K562 (cell line): ENCODE data around the gene NXF1. TPM values are rescaled to one million over a fixed set of nuclear protein-coding genes. Genes with fewer than 3 reads are reported as not detected.

Source experiments
- BHLHE40 ChIP-seq: IDR thresholded peaks from 2 replicates; pipeline ENCODE4 v1.6.1; 2011; ENCODE audit warnings: low read length, improper control_type of control experiment
- CBFA2T3 ChIP-seq: fragments of 450-650 bp; IDR thresholded peaks from 2 replicates; pipeline ENCODE4 v1.6.1; 2017
- CSDE1 ChIP-seq, 2 experiments: fragments of 450-650 bp; IDR thresholded peaks; 2 replicates each; pipeline ENCODE4 v1.6.1; 2016; ENCODE audit warnings: mild to moderate bottlenecking in 1 of 2
- DACH1 ChIP-seq: fragments of 450-650 bp; IDR thresholded peaks from 2 replicates; pipeline ENCODE4 v1.6.1; 2018; ENCODE audit not compliant: partially characterized antibody
- E2F8 ChIP-seq: fragments of 450-650 bp; IDR thresholded peaks from 2 replicates; pipeline ENCODE4 v1.7.1; 2018; ENCODE audit warnings: mild to moderate bottlenecking, low read depth; ENCODE audit not compliant: partially characterized antibody
- ELK3 ChIP-seq: fragments of 450-650 bp; formaldehyde crosslinking; IDR thresholded peaks from 2 replicates; pipeline ENCODE4 v1.4.0; 2020; ENCODE audit warnings: mild to moderate bottlenecking
- ESRRA ChIP-seq: fragments of 450-650 bp; IDR thresholded peaks from 2 replicates; pipeline ENCODE4 v1.6.1; 2014; ENCODE audit warnings: low read depth, mild to moderate bottlenecking, moderate library complexity, borderline replicate concordance
- ETV6 ChIP-seq, 3 experiments: fragments of 150-350 bp in 1 of 3; sonication (generic) in 1 of 3; formaldehyde crosslinking in 1 of 3; IDR thresholded peaks; 2 replicates each; pipeline versions ENCODE4 v1.6.1 to v1.8.0; 2014 to 2022; ENCODE audit warnings: borderline replicate concordance in 2 of 3, low read depth in 2 of 3, antibody characterized with exemption in 1 of 3, low read length in 1 of 3, mild to moderate bottlenecking in 1 of 3, missing genetic modification reagents in 1 of 3
- FOS ChIP-seq: IDR thresholded peaks from 3 replicates; pipeline ENCODE4 v1.6.1; 2011; ENCODE audit not compliant: insufficient read length; ENCODE audit errors: extremely low read depth
- GTF2F1 ChIP-seq: IDR thresholded peaks from 2 replicates; pipeline ENCODE4 v1.6.1; 2011; ENCODE audit warnings: low read depth, low read length, improper control_type of control experiment
- HDGF ChIP-seq: fragments of 450-650 bp; IDR thresholded peaks from 2 replicates; pipeline ENCODE4 v1.6.1; 2016
- ILF3 ChIP-seq: fragments of 450-650 bp; IDR thresholded peaks from 2 replicates; pipeline ENCODE4 v1.6.1; 2018; ENCODE audit warnings: antibody characterized with exemption, mild to moderate bottlenecking, moderate library complexity, borderline replicate concordance
- KAT2B ChIP-seq: IDR thresholded peaks from one replicate; pipeline ENCODE4 v1.6.1; 2012; ENCODE audit warnings: low read depth, mild to moderate bottlenecking, control low read depth, inconsistent platforms, low read length, moderate library complexity
- KLF1 ChIP-seq: fragments of 450-650 bp; IDR thresholded peaks from 2 replicates; pipeline ENCODE4 v1.6.1; 2016; ENCODE audit warnings: missing genetic modification characterization, missing compliant biosample characterization
- MECOM ChIP-seq: fragments of 250-450 bp; sonication (Bioruptor Pico); IDR thresholded peaks from 2 replicates; pipeline ENCODE4 v1.8.0; 2022; ENCODE audit warnings: inconsistent platforms
- NFE2L1 ChIP-seq: fragments of 450-650 bp; IDR thresholded peaks from 2 replicates; pipeline ENCODE4 v1.6.1; 2016; ENCODE audit warnings: missing genetic modification characterization, low read depth, mild to moderate bottlenecking, missing compliant biosample characterization, moderate library complexity, borderline replicate concordance
- NFIC ChIP-seq: fragments of 450-650 bp; IDR thresholded peaks from 2 replicates; pipeline ENCODE4 v1.6.1; 2017; ENCODE audit warnings: mild to moderate bottlenecking, inconsistent platforms
- SRSF1 ChIP-seq: fragments of 200-400 bp; formaldehyde crosslinking; IDR thresholded peaks from 2 replicates; pipeline ENCODE4 v1.6.1; 2017; ENCODE audit warnings: mild to moderate bottlenecking, low read depth, low read length, moderate library complexity
- ZBTB17 ChIP-seq: fragments of 450-650 bp; formaldehyde crosslinking; IDR thresholded peaks from 2 replicates; pipeline ENCODE4 v1.4.0; 2020; ENCODE audit warnings: mild to moderate bottlenecking
- ZBTB8A ChIP-seq: fragments of 450-650 bp; IDR thresholded peaks from 2 replicates; pipeline ENCODE4 v1.6.1; 2018; ENCODE audit warnings: mild to moderate bottlenecking, moderate library complexity; ENCODE audit not compliant: partially characterized antibody
- ZC3H11A ChIP-seq: IDR thresholded peaks from 2 replicates; pipeline ENCODE4 v1.6.1; 2012; ENCODE audit warnings: low read depth, low read length, improper control_type of control experiment
- ZFP36 ChIP-seq: fragments of 150-350 bp; IDR thresholded peaks from 2 replicates; pipeline ENCODE4 v1.6.1; 2018; ENCODE audit warnings: low read length, low read depth; ENCODE audit not compliant: partially characterized antibody
- ZNF134 ChIP-seq: fragments of 250-450 bp; sonication (Bioruptor Pico); conservative IDR thresholded peaks from 2 replicates; pipeline ENCODE4 v1.4.0; 2020
- ZNF212 ChIP-seq: fragments of 450-650 bp; formaldehyde crosslinking; IDR thresholded peaks from 2 replicates; pipeline ENCODE4 v1.4.0; 2020; ENCODE audit warnings: mild to moderate bottlenecking
- ZNF384 ChIP-seq: IDR thresholded peaks from 2 replicates; pipeline ENCODE4 v1.6.1; 2012; ENCODE audit warnings: low read depth, low read length, improper control_type of control experiment
- ZNF512 ChIP-seq: IDR thresholded peaks from 2 replicates; pipeline ENCODE4 v1.6.1; 2016; ENCODE audit warnings: missing genetic modification characterization, missing compliant biosample characterization
- polyA plus RNA-seq, 8 experiments: library from polyadenylated mRNA; depleted of rRNA in 4 of 8; stranded (reverse) in 5 of 8; unstranded in 3 of 8; fragments of >200 nt; fragmentation: Nextera tagmentation in 2 of 8; fragmentation: Illumina TruSeq in 1 of 8; extraction: Ambion mirVana in 2 of 8; extraction: Trizol in 1 of 8; gene quantifications; 2 replicates each; pipeline versions ENCODE4 v1.2.1 to v1.2.3, GENCODE V29; 2011 to 2014; ENCODE audit warnings: inconsistent platforms in 1 of 8, missing spikeins in 1 of 8
- total RNA-seq, 7 experiments: library from RNA; depleted of rRNA in 6 of 7; stranded (reverse); fragments of >200 nt in 6 of 7; fragmentation: Illumina TruSeq in 2 of 7; extraction: Trizol in 2 of 7; gene quantifications; 2 replicates each; pipeline versions ENCODE4 v1.2.1 to v1.2.3, GENCODE V29; 2011 to 2021; ENCODE audit warnings: low replicate concordance in 1 of 7

The NXF1 gene
- total and polyA plus RNA-seq, 9 of the 15 experiments (the other 6 are each of a cell fraction or from before 2014, with no cell fraction given) = 18.1 to 98.3 (median 35.8) TPM

GRCh38 chr11:62791501-62792201 lies 13.6 kb downstream of the NXF1 start, which contains the start of gene TMEM223 (continued):
- TF ChIP-seq ZNF512 (tag) (no peak), ZNF384 (no peak), NFE2L1 (tag) (no peak), FOS (no peak), SRSF1 (no peak), NFIC (peak; percentile 46; the same call in 1 of the 2 replicates), CBFA2T3 (no peak), ETV6 (IDR thresholded peaks at IDR 0.05; ENCODE audit: borderline replicate concordance in 1 of 2, low read depth in 2 of 2, low read length in 1 of 2) (no peak), ETV6 (CRISPR knock-in tag; IDR thresholded peaks at IDR 0.05; ENCODE audit: borderline replicate concordance) (no peak), ZBTB8A (no peak), BHLHE40 (no peak; the same call in 1 of the 2 replicates), ZNF212 (CRISPR knock-in tag) (no peak), CSDE1 (IDR thresholded peaks at IDR 0.05) (no peak), ZNF134 (CRISPR knock-in tag) (no peak), GTF2F1 (no peak), ESRRA (no peak; the same call in 1 of the 2 replicates), MECOM (no peak), E2F8 (peak; percentile 79), ILF3 (peak; percentile 52; the same call in 1 of the 2 replicates), ZC3H11A (no peak), KLF1 (tag) (peak; percentile 55; the same call in 1 of the 2 replicates), ZFP36 (no peak), ZBTB17 (CRISPR knock-in tag) (peak; percentile 81), ELK3 (CRISPR knock-in tag) (no peak), DACH1 (no peak), HDGF (no peak), KAT2B (no peak)
